Karpas-422 (cell line): ENCODE measurements around the gene SLC17A9. TPM values are rescaled to one million over a fixed set of nuclear protein-coding genes. Genes with fewer than 3 reads are reported as not detected.

ENCODE experiments used
- DNase-seq: peaks from one replicate; pipeline ENCODE4 v3.0.0-alpha.2; 2015
- H2AFZ ChIP-seq: fragments of 200-600 bp; sonication (generic); 2 replicates; pipeline ENCODE4 v1.6.1; 2014; ENCODE audit warnings: antibody characterized with exemption, low read length, mixed read lengths
- H3K27ac ChIP-seq: fragments of 200-600 bp; sonication (generic); 2 replicates; pipeline ENCODE4 v1.5.1; 2014; ENCODE audit warnings: mild to moderate bottlenecking, low read length, moderate library complexity
- H3K27me3 ChIP-seq: fragments of 200-600 bp; sonication (generic); 2 replicates; pipeline ENCODE4 v1.6.1; 2014; ENCODE audit warnings: low read length, mixed read lengths
- H3K36me3 ChIP-seq: fragments of 200-600 bp; sonication (generic); 2 replicates; pipeline ENCODE4 v1.6.1; 2014; ENCODE audit warnings: low read length, mixed read lengths; ENCODE audit not compliant: insufficient read depth
- H3K4me1 ChIP-seq: fragments of 200-600 bp; sonication (generic); 2 replicates; pipeline ENCODE4 v1.6.1; 2014; ENCODE audit warnings: mild to moderate bottlenecking, low read length, mixed read lengths
- H3K4me2 ChIP-seq: fragments of 200-600 bp; sonication (generic); 2 replicates; pipeline ENCODE4 v1.6.1; 2014; ENCODE audit warnings: low read length, low read depth, mild to moderate bottlenecking; ENCODE audit not compliant: poor library complexity, severe bottlenecking
- H3K4me3 ChIP-seq: fragments of 200-600 bp; sonication (generic); 2 replicates; pipeline ENCODE4 v1.5.1; 2014; ENCODE audit warnings: mild to moderate bottlenecking, antibody characterized with exemption, low read length, mixed read lengths
- H3K79me2 ChIP-seq: fragments of 200-600 bp; sonication (generic); 2 replicates; pipeline ENCODE4 v1.6.1; 2014; ENCODE audit warnings: mild to moderate bottlenecking, low read length, mixed read lengths
- H3K9ac ChIP-seq: fragments of 200-600 bp; sonication (generic); 2 replicates; pipeline ENCODE4 v1.6.0; 2014; ENCODE audit warnings: low read length
- H3K9me2 ChIP-seq: fragments of 200-600 bp; sonication (generic), shearing (Covaris generic); replicated peaks from 2 replicates; pipeline ENCODE4 v1.6.0; 2014; ENCODE audit warnings: mild to moderate bottlenecking, low read length, moderate library complexity; ENCODE audit not compliant: insufficient read depth
- H3K9me3 ChIP-seq: fragments of 300-700, 200-600 bp; sonication (generic); 2 replicates; pipeline ENCODE4 v1.6.1; 2014; ENCODE audit warnings: low read length, mixed read lengths
- H4K20me1 ChIP-seq: fragments of 200-600 bp; sonication (generic); 2 replicates; pipeline ENCODE4 v1.6.1; 2014; ENCODE audit warnings: mild to moderate bottlenecking, antibody characterized with exemption, low read length, low read depth; ENCODE audit not compliant: insufficient read depth
- total RNA-seq: library from RNA; depleted of rRNA; stranded (reverse); fragments of >200 nt; shearing (Covaris generic); gene quantifications from 2 replicates; pipeline ENCODE4 v1.2.3, GENCODE V29; 2014; ENCODE audit warnings: low replicate concordance

Gene SLC17A9
- total RNA-seq, 1 experiment from 2014 or later: 15.9 TPM

GRCh38 chr20:62955519-62956386, 3.2 kb downstream of the SLC17A9 start:
- Histone ChIP-seq H3K4me2 (no peak overlapping the region), H3K27ac (no peak overlapping the region)

GRCh38 chr20:62956387-62957135, 4.1 kb downstream of the SLC17A9 start:
- H4K20me1 ChIP-seq: no peaks in the 10 kb centered on the region
- H3K36me3 ChIP-seq: no peaks in the 10 kb centered on the region
- no peak overlapping the region for H3K4me3 ChIP-seq
- no peak overlapping the region for H3K4me2 ChIP-seq
- H2AFZ ChIP-seq: no peak overlapping the region
- H3K79me2 ChIP-seq: peaks cover 32% of the 10 kb centered on the region
- no peak overlapping the region for H3K27ac ChIP-seq
- H3K4me1 ChIP-seq: peaks cover 30% of the 10 kb centered on the region
- no peak for DNase-seq
- H3K9me2 ChIP-seq: no peaks in the 10 kb centered on the region
- no peak overlapping the region for H3K9ac ChIP-seq
- no peaks in the 10 kb centered on the region for H3K27me3 ChIP-seq
- H3K9me3 ChIP-seq: no peaks in the 10 kb centered on the region

More at GRCh38 chr20:62955519-62956386, 3.2 kb downstream of the SLC17A9 start:
- no peak overlapping the region for H2AFZ ChIP-seq
- H3K79me2 ChIP-seq: peaks cover 32% of the 10 kb centered on the region
- no peak for DNase-seq
- no peaks in the 10 kb centered on the region for H3K27me3 ChIP-seq
- no peak overlapping the region for H3K9ac ChIP-seq
- H3K4me3 ChIP-seq: no peak overlapping the region
- H3K9me3 ChIP-seq: no peaks in the 10 kb centered on the region
- H3K9me2 ChIP-seq: no peaks in the 10 kb centered on the region
- no peaks in the 10 kb centered on the region for H4K20me1 ChIP-seq
- peaks cover 34% of the 10 kb centered on the region for H3K4me1 ChIP-seq
- no peaks in the 10 kb centered on the region for H3K36me3 ChIP-seq

GRCh38 chr20:62957136-62958117, 4.9 kb downstream of the SLC17A9 start:
- Histone ChIP-seq H4K20me1 (no peaks in the 10 kb centered on the region), H3K9ac (no peak overlapping the region), H3K79me2 (peaks cover 27% of the 10 kb centered on the region), H3K9me2 (no peaks in the 10 kb centered on the region), H3K27ac (no peak overlapping the region), H3K4me2 (no peak overlapping the region), H3K36me3 (no peaks in the 10 kb centered on the region), H3K4me1 (peaks cover 23% of the 10 kb centered on the region), H2AFZ (no peak overlapping the region), H3K9me3 (no peaks in the 10 kb centered on the region), H3K4me3 (no peak overlapping the region), H3K27me3 (no peaks in the 10 kb centered on the region)
- DNase-seq: no peak

- H3K79me2 ChIP-seq: peaks cover 20% of the 10 kb centered on the region
- H4K20me1 ChIP-seq: no peaks in the 10 kb centered on the region
- no peak overlapping the region for H3K9ac ChIP-seq
- no peaks in the 10 kb centered on the region for H3K9me2 ChIP-seq
- H3K4me1 ChIP-seq: peaks cover 16% of the 10 kb centered on the region
- no peak overlapping the region for H2AFZ ChIP-seq
- H3K27me3 ChIP-seq: no peaks in the 10 kb centered on the region
- H3K4me3 ChIP-seq: no peak overlapping the region
- no peaks in the 10 kb centered on the region for H3K9me3 ChIP-seq
- no peaks in the 10 kb centered on the region for H3K36me3 ChIP-seq
- no peak overlapping the region for H3K4me2 ChIP-seq
- H3K27ac ChIP-seq: no peak overlapping the region
- DNase-seq: no peak
Observed at GRCh38 chr20:62958388-62959100, 6.0 kb downstream of the SLC17A9 start.

GRCh38 chr20:62959101-62959971, 6.8 kb downstream of the SLC17A9 start:
- H3K9ac ChIP-seq: no peak overlapping the region
- H3K4me3 ChIP-seq: no peak overlapping the region
- H3K36me3 ChIP-seq: no peaks in the 10 kb centered on the region
- H3K27me3 ChIP-seq: no peaks in the 10 kb centered on the region
- H3K9me3 ChIP-seq: no peaks in the 10 kb centered on the region
- H3K79me2 ChIP-seq: peaks cover 19% of the 10 kb centered on the region
- H3K27ac ChIP-seq: no peak overlapping the region
- peaks cover 8% of the 10 kb centered on the region for H3K4me1 ChIP-seq
- no peaks in the 10 kb centered on the region for H4K20me1 ChIP-seq
- H2AFZ ChIP-seq: no peak overlapping the region
- no peaks in the 10 kb centered on the region for H3K9me2 ChIP-seq
- H3K4me2 ChIP-seq: no peak overlapping the region
- DNase-seq: no peak

GRCh38 chr20:62959998-62960436, 7.5 kb downstream of the SLC17A9 start:
- H3K36me3 ChIP-seq: 0 out of 2 replicates have a peak, but pooled peaks cover 3% of the 10 kb centered on the region
- H4K20me1 ChIP-seq: no peaks in the 10 kb centered on the region
- peaks cover 12% of the 10 kb centered on the region for H3K79me2 ChIP-seq

More at GRCh38 chr20:62959998-62960436, 7.5 kb downstream of the SLC17A9 start:
- no peaks in the 10 kb centered on the region for H3K9me2 ChIP-seq
- no peak overlapping the region for H3K4me3 ChIP-seq
- H3K27ac ChIP-seq: no peak overlapping the region
- H3K4me2 ChIP-seq: no peak overlapping the region
- no peaks in the 10 kb centered on the region for H3K9me3 ChIP-seq
- peaks cover 1% of the 10 kb centered on the region for H3K4me1 ChIP-seq
- no peak overlapping the region for H2AFZ ChIP-seq
- no peak overlapping the region for H3K9ac ChIP-seq
- no peak for DNase-seq
- no peaks in the 10 kb centered on the region for H3K27me3 ChIP-seq
